Lung (tissue), 12 donors: ENCODE results near the gene RBP7. TPM values are rescaled to one million over a fixed set of nuclear protein-coding genes. Genes with fewer than 3 reads are reported as not detected.

Experiments
- ATAC-seq: fragments of 200-7000 bp; cut with Tn5 transposase; one replicate; pipeline ENCODE4 v1.9.1; 2020; ENCODE audit warnings: moderate number of reproducible peaks; ENCODE audit not compliant: insufficient read depth, low FRiP score
- DNase-seq, 3 donors: peaks; one replicate each; pipeline ENCODE4 v3.0.0-alpha.2; 2013 to 2017
- H3K27ac ChIP-seq, 2 donors: one replicate each; pipeline ENCODE4 v1.5.1; 2013; ENCODE audit warnings: mild to moderate bottlenecking in 2 of 2, moderate library complexity in 2 of 2, control low read depth in 1 of 2, inconsistent platforms in 1 of 2, low read depth in 1 of 2, low read length in 1 of 2
- H3K27me3 ChIP-seq, 3 donors: one replicate each; pipeline ENCODE4 v1.5.1; 2013; ENCODE audit warnings: low read length in 2 of 3; ENCODE audit not compliant: control insufficient read depth in 3 of 3, insufficient read depth in 3 of 3
- H3K36me3 ChIP-seq, 4 donors: one replicate each; pipeline ENCODE4 v1.5.1; 2013; ENCODE audit warnings: low read length in 4 of 4, mild to moderate bottlenecking in 1 of 4, moderate library complexity in 1 of 4; ENCODE audit not compliant: control insufficient read depth in 4 of 4, insufficient read depth in 4 of 4
- H3K4me1 ChIP-seq, 5 donors: one replicate each; pipeline ENCODE4 v1.5.1; 2013; ENCODE audit warnings: low read length in 5 of 5, mild to moderate bottlenecking in 2 of 5, moderate library complexity in 1 of 5; ENCODE audit not compliant: control insufficient read depth in 5 of 5, insufficient read depth in 5 of 5
- H3K4me3 ChIP-seq: one replicate; pipeline ENCODE4 v1.5.1; 2013; ENCODE audit warnings: mild to moderate bottlenecking, control low read depth, moderate library complexity
- H3K9ac ChIP-seq, 2 donors: one replicate each; pipeline ENCODE4 v1.5.1; 2013; ENCODE audit warnings: low read length in 2 of 2, control low read depth in 1 of 2; ENCODE audit not compliant: insufficient read depth in 1 of 2
- H3K9me3 ChIP-seq, 4 donors: one replicate each; pipeline ENCODE4 v1.5.1; 2013; ENCODE audit warnings: low read length in 3 of 4, mild to moderate bottlenecking in 1 of 4, moderate library complexity in 1 of 4; ENCODE audit not compliant: control insufficient read depth in 4 of 4, insufficient read depth in 3 of 4
- CTCF ChIP-seq: IDR thresholded peaks from 2 replicates; pipeline ENCODE4 v1.5.1; 2012; ENCODE audit warnings: mild to moderate bottlenecking; ENCODE audit errors: control extremely low read depth, extremely low read depth
- WGBS, 2 donors: extraction: QIAGEN DNeasy Blood & Tissue Kit; methylation state at CpG; one replicate each; pipeline ENCODE4 v1.1.7; 2013; 5-methylcytosine and 5-hydroxymethylcytosine counted together
- polyA plus RNA-seq, 2 donors: library from polyadenylated mRNA; stranded (reverse); fragments of 200-250 nt; gene quantifications; one replicate each; pipeline ENCODE4 v1.2.1, GENCODE V29; 2013
- total RNA-seq, 2 donors: library from RNA; depleted of rRNA in 1 of 2; stranded (reverse); fragments of >200 nt in 1 of 2; gene quantifications; one replicate each; pipeline ENCODE4 v1.2.1, GENCODE V29; 2014 to 2021
- donor health status: control.
- donor health status: control.
- donor health status: Bipolar disorder and iron deficiency.
- donor health status: healthy.
- donor health status: DM: yes; HTN: yes; CAD: no.

The RBP7 gene
- total and polyA plus RNA-seq, 4 donors: 2.1 to 9.8 (median 7.7) TPM

- peak within 1 kb of the TSS; percentile 59 to 85 for H3K9ac ChIP-seq
- H3K27ac ChIP-seq: peak within 1 kb of the TSS; percentile 90 to 97
- TF ChIP-seq CTCF: peak; percentile 83
- H3K9me3 ChIP-seq: no peaks in the 10 kb centered on the region
- peak; percentile 99 to 100 (median 99) for DNase-seq
- H3K4me3 ChIP-seq: peak within 1 kb of the TSS; percentile 94
- peak; percentile 98 for ATAC-seq
- peaks cover 0 to 2% (median under 1%) of the 10 kb centered on the region in 4 donors for H3K36me3 ChIP-seq
- H3K27me3 ChIP-seq: no peaks in the 10 kb centered on the region
- H3K4me1 ChIP-seq: peaks cover 0 to 9% (median 0%) of the 10 kb centered on the region in 5 donors
- WGBS, 2 donors: 0 to 1% methylated on average over 60 to 73 of the region's 73 CpGs
Observed at GRCh38 chr1:10032590-10033358, 35.7 kb downstream of the RBP7 start, which contains the start of gene UBE4B. UBE4B (plus strand) TSS chr1:10032958; CDS start chr1:10033671, 713 bp downstream.

GRCh38 chr1:10033359-10033845 lies 36.4 kb downstream of the RBP7 start:
- no peaks in the 10 kb centered on the region for H3K27me3 ChIP-seq
- DNase-seq (peak in 2 of 3 donors; percentile 32 to 56), ATAC-seq (peak; percentile 36)
- H3K4me1 ChIP-seq: peaks cover 0 to 9% (median 0%) of the 10 kb centered on the region in 5 donors
- TF ChIP-seq CTCF: no peak
- H3K4me3 ChIP-seq: peak overlapping the region; percentile 94
- H3K27ac ChIP-seq: peak overlapping the region; percentile 90 to 97
- H3K36me3 ChIP-seq: peaks cover 0 to 5% (median 3%) of the 10 kb centered on the region in 4 donors
- no peaks in the 10 kb centered on the region for H3K9me3 ChIP-seq
- peak overlapping the region; percentile 59 to 85 for H3K9ac ChIP-seq
- 0 to 1% methylated on average over 19 of the region's 19 CpGs for WGBS, 2 donors

- no peak overlapping the region for H3K4me3 ChIP-seq
- peaks cover 4 to 24% (median 21%) of the 10 kb centered on the region in 5 donors for H3K4me1 ChIP-seq
- ATAC-seq (no peak), DNase-seq (no peak)
- no peak overlapping the region for H3K27ac ChIP-seq
- 93 to 95% methylated on average over 4 of the region's 4 CpGs for WGBS, 2 donors
- H3K9me3 ChIP-seq: no peaks in the 10 kb centered on the region
- peaks cover 0 to 11% (median 5%) of the 10 kb centered on the region in 4 donors for H3K36me3 ChIP-seq
- H3K27me3 ChIP-seq: no peaks in the 10 kb centered on the region
- TF ChIP-seq CTCF: no peak
- no peak overlapping the region for H3K9ac ChIP-seq
Observed at GRCh38 chr1:10042746-10043145, 45.7 kb downstream of the RBP7 start.
